H9 (cell line): ENCODE data around the gene NPLOC4. TPM values are rescaled to one million over a fixed set of nuclear protein-coding genes. Genes with fewer than 3 reads are reported as not detected.

ENCODE experiments used
- DNase-seq: peaks from one replicate; pipeline ENCODE4 v3.0.0-alpha.2; 2017
- H2AFZ ChIP-seq: one replicate; pipeline ENCODE4 v1.6.1; 2013; ENCODE audit warnings: mild to moderate bottlenecking, low read length, control low read depth, moderate library complexity
- H2AK5ac ChIP-seq: 2 replicates; pipeline ENCODE4 v1.6.1; 2013; ENCODE audit warnings: low read length, control low read depth, mixed read lengths; ENCODE audit not compliant: insufficient read length
- H2BK120ac ChIP-seq: one replicate; pipeline ENCODE4 v1.6.1; 2013; ENCODE audit warnings: low read depth, mild to moderate bottlenecking, low read length, control low read depth, inconsistent platforms; ENCODE audit not compliant: poor library complexity, severe bottlenecking
- H2BK12ac ChIP-seq: 2 replicates; pipeline ENCODE4 v1.6.1; 2013; ENCODE audit warnings: low read length, control low read depth, mixed read lengths, low read depth; ENCODE audit not compliant: insufficient read length
- H2BK15ac ChIP-seq: 2 replicates; pipeline ENCODE4 v1.6.1; 2013; ENCODE audit warnings: low read depth, low read length, control low read depth
- H2BK20ac ChIP-seq: one replicate; pipeline ENCODE4 v1.6.1; 2013; ENCODE audit warnings: low read depth, mild to moderate bottlenecking, low read length, control low read depth, inconsistent platforms; ENCODE audit not compliant: poor library complexity, severe bottlenecking
- H2BK5ac ChIP-seq: 2 replicates; pipeline ENCODE4 v1.6.1; 2013; ENCODE audit warnings: low read length, control low read depth, mixed read lengths; ENCODE audit not compliant: insufficient read length
- H3K14ac ChIP-seq: 2 replicates; pipeline ENCODE4 v1.6.1; 2013; ENCODE audit warnings: low read length, control low read depth; ENCODE audit not compliant: insufficient read depth
- H3K18ac ChIP-seq: 2 replicates; pipeline ENCODE4 v1.6.1; 2013; ENCODE audit warnings: low read depth, mild to moderate bottlenecking, mixed read lengths, low read length, control low read depth; ENCODE audit not compliant: insufficient read length
- H3K23ac ChIP-seq: 2 replicates; pipeline ENCODE4 v1.6.1; 2013; ENCODE audit warnings: low read length, control low read depth, mixed read lengths, low read depth; ENCODE audit not compliant: insufficient read length
- H3K23me2 ChIP-seq: 2 replicates; pipeline ENCODE4 v1.6.1; 2013; ENCODE audit warnings: low read depth, mild to moderate bottlenecking, mixed read lengths, low read length, control low read depth; ENCODE audit not compliant: insufficient read length, poor library complexity, severe bottlenecking
- H3K27ac ChIP-seq: 2 replicates; pipeline ENCODE4 v1.5.1; 2013; ENCODE audit warnings: low read length, control low read depth, mixed read lengths, low read depth; ENCODE audit not compliant: insufficient read length
- H3K27me3 ChIP-seq: 2 replicates; pipeline ENCODE4 v1.6.1; 2013; ENCODE audit warnings: low read length, control low read depth, inconsistent platforms; ENCODE audit not compliant: insufficient read depth
- H3K4ac ChIP-seq: 2 replicates; pipeline ENCODE4 v1.6.1; 2013; ENCODE audit warnings: low read depth, mild to moderate bottlenecking, control low read depth, inconsistent platforms, low read length, moderate library complexity
- H3K4me1 ChIP-seq: 2 replicates; pipeline ENCODE4 v1.6.1; 2013; ENCODE audit warnings: low read length, control low read depth, inconsistent platforms; ENCODE audit not compliant: insufficient read depth
- H3K4me2 ChIP-seq: 2 replicates; pipeline ENCODE4 v1.6.1; 2013; ENCODE audit warnings: low read length, control low read depth, mixed read lengths; ENCODE audit not compliant: insufficient read length, insufficient read depth
- H3K56ac ChIP-seq: 2 replicates; pipeline ENCODE4 v1.6.1; 2013; ENCODE audit warnings: low read depth, mild to moderate bottlenecking, mixed read lengths, low read length, control low read depth; ENCODE audit not compliant: insufficient read length
- H3K79me1 ChIP-seq: 2 replicates; pipeline ENCODE4 v1.6.1; 2013; ENCODE audit warnings: low read depth, mild to moderate bottlenecking, moderate library complexity, low read length, control low read depth, inconsistent platforms; ENCODE audit not compliant: insufficient read depth, poor library complexity, severe bottlenecking
- H3K79me2 ChIP-seq: 2 replicates; pipeline ENCODE4 v1.6.1; 2013; ENCODE audit warnings: low read length, control low read depth, inconsistent platforms; ENCODE audit not compliant: insufficient read depth
- H3K9ac ChIP-seq: 2 replicates; pipeline ENCODE4 v1.6.1; 2013; ENCODE audit warnings: low read length, control low read depth, mixed read lengths; ENCODE audit not compliant: insufficient read length; ENCODE audit errors: extremely low read depth
- H3K9me3 ChIP-seq: one replicate; pipeline ENCODE4 v1.6.1; 2013; ENCODE audit warnings: low read depth, low read length, inconsistent platforms; ENCODE audit not compliant: control insufficient read depth
- H3T11ph ChIP-seq: one replicate; pipeline ENCODE4 v1.6.1; 2013; ENCODE audit warnings: mild to moderate bottlenecking, low read length, control low read depth, inconsistent platforms
- H4K20me1 ChIP-seq: one replicate; pipeline ENCODE4 v1.6.1; 2013; ENCODE audit not compliant: control insufficient read depth, insufficient read length, insufficient read depth
- H4K5ac ChIP-seq: 2 replicates; pipeline ENCODE4 v1.6.1; 2013; ENCODE audit warnings: low read depth, mild to moderate bottlenecking, mixed read lengths, low read length, control low read depth; ENCODE audit not compliant: insufficient read length
- H4K8ac ChIP-seq: replicated peaks from 2 replicates; pipeline ENCODE4 v1.6.1; 2013; ENCODE audit warnings: low read length, control low read depth, mixed read lengths, low read depth; ENCODE audit not compliant: insufficient read length
- H4K91ac ChIP-seq: 2 replicates; pipeline ENCODE4 v1.6.1; 2013; ENCODE audit warnings: low read depth, mild to moderate bottlenecking, moderate library complexity, mixed read lengths, low read length, control low read depth; ENCODE audit not compliant: insufficient read length
- H3K27ac Mint-ChIP-seq, 3 experiments: 2 replicates in 2 of 3; 3 replicates in 1 of 3; pipeline ENCODE4 v1.8.0; 2020 to 2021; ENCODE audit warnings: mixed read lengths in 3 of 3, mild to moderate bottlenecking in 1 of 3, moderate library complexity in 1 of 3
- H3K27me3 Mint-ChIP-seq: 2 replicates; pipeline ENCODE4 v1.8.0; 2021; ENCODE audit warnings: low read depth, mild to moderate bottlenecking, moderate library complexity, mixed read lengths
- H3K36me3 Mint-ChIP-seq, 3 experiments: 2 replicates in 2 of 3; 3 replicates in 1 of 3; pipeline ENCODE4 v1.8.0; 2020 to 2021; ENCODE audit warnings: low read depth in 3 of 3, mixed read lengths in 3 of 3; ENCODE audit not compliant: insufficient read depth in 1 of 3
- H3K4me1 Mint-ChIP-seq, 2 experiments: 2 replicates each; pipeline ENCODE4 v1.8.0; 2020; ENCODE audit warnings: mixed read lengths in 2 of 2
- H3K4me3 Mint-ChIP-seq, 2 experiments: 2 replicates in 1 of 2; 3 replicates in 1 of 2; pipeline ENCODE4 v1.8.0; 2020 to 2021; ENCODE audit warnings: mild to moderate bottlenecking in 2 of 2, mixed read lengths in 2 of 2, moderate library complexity in 1 of 2
- H3K9me3 Mint-ChIP-seq, 2 experiments: 2 replicates in 1 of 2; 3 replicates in 1 of 2; pipeline ENCODE4 v1.8.0; 2020; ENCODE audit warnings: mild to moderate bottlenecking in 2 of 2, mixed read lengths in 2 of 2, moderate library complexity in 1 of 2
- CTCF ChIP-seq: fragments of 200-600 bp; sonication (generic); conservative IDR thresholded peaks from 3 replicates; pipeline ENCODE4 v1.8.0; 2021; ENCODE audit warnings: antibody characterized with exemption, mild to moderate bottlenecking
- WGBS: extraction: QIAGEN DNeasy Blood & Tissue Kit; methylation state at CpG from one replicate; pipeline ENCODE4 v1.1.7; 2013; ENCODE audit warnings: missing lambda C conversion rate, low lambda C conversion rate, mixed read lengths; ENCODE audit not compliant: insufficient read length; ENCODE audit errors: extremely low coverage; 5-methylcytosine and 5-hydroxymethylcytosine counted together
- total RNA-seq: library from RNA; stranded (reverse); gene quantifications from 2 replicates; pipeline ENCODE4 v1.2.1, GENCODE V29; 2021

Gene NPLOC4
- total RNA-seq, 1 experiment from 2014 or later: 103 TPM

- Histone ChIP-seq H3K56ac (no peak overlapping the region), H3K23me2 (no peaks in the 10 kb centered on the region), H4K5ac (no peak overlapping the region), H2BK120ac (no peak overlapping the region), H2BK15ac (no peak overlapping the region), H4K8ac (no peak overlapping the region), H4K91ac (no peak overlapping the region), H3K9ac (no peak overlapping the region), H3K4ac (no peak overlapping the region), H3K4me1 (no peaks in the 10 kb centered on the region), H3K14ac (no peak overlapping the region), H3K4me2 (no peak overlapping the region), H2AK5ac (no peak overlapping the region), H3K27me3 (no peaks in the 10 kb centered on the region), H2BK5ac (no peak overlapping the region), H3K23ac (no peak overlapping the region), H4K20me1 (no peaks in the 10 kb centered on the region), H3K27ac (no peak overlapping the region), H3K79me1 (no peaks in the 10 kb centered on the region), H2AFZ (no peak overlapping the region), H3K9me3 (no peaks in the 10 kb centered on the region), H2BK20ac (no peak overlapping the region), H3K79me2 (no peaks in the 10 kb centered on the region), H3K18ac (no peak overlapping the region), H2BK12ac (no peak overlapping the region), H3T11ph (no peak overlapping the region)
- no peak for TF ChIP-seq CTCF
- Mint-ChIP-seq H3K4me3 (no peak overlapping the region), H3K27me3 (no peaks in the 10 kb centered on the region), H3K27ac (no peak overlapping the region), H3K36me3 (peaks cover 47 to 82% (median 80%) of the 10 kb centered on the region in 3 experiments), H3K9me3 (no peaks in the 10 kb centered on the region), H3K4me1 (no peaks in the 10 kb centered on the region)
- no peak for DNase-seq
- WGBS: no CpG with 5 or more reads among the region's 5 CpGs
Observed at GRCh38 chr17:81589612-81590011, 47.3 kb downstream of the NPLOC4 start.
